GM12874 (cell line): ENCODE measurements around the gene TYMP.

ENCODE experiments used
- CTCF ChIP-seq: IDR thresholded peaks from 2 replicates; pipeline ENCODE4 v1.5.1; 2011; ENCODE audit warnings: low read depth, mild to moderate bottlenecking, control low read depth, low read length, moderate library complexity; ENCODE audit not compliant: insufficient read depth

TYMP gene

GRCh38 chr22:50500452-50500851, 29.4 kb downstream of the TYMP start:
- no peak for TF ChIP-seq CTCF

GRCh38 chr22:50498322-50498890, 31.4 kb downstream of the TYMP start:
- peak; percentile 69 for TF ChIP-seq CTCF

- no peak for TF ChIP-seq CTCF
Observed at GRCh38 chr22:50497093-50497492, 32.7 kb downstream of the TYMP start.

- no peak for TF ChIP-seq CTCF
Observed at GRCh38 chr22:50490531-50491308, 39.1 kb downstream of the TYMP start.

GRCh38 chr22:50489363-50490243, 40.2 kb downstream of the TYMP start:
- TF ChIP-seq CTCF = no peak

GRCh38 chr22:50488886-50489285, 40.9 kb downstream of the TYMP start:
- TF ChIP-seq CTCF = no peak

GRCh38 chr22:50488006-50488677, 41.7 kb downstream of the TYMP start:
- TF ChIP-seq CTCF = no peak
